ENCODE measurements around the gene ENO3. TPM values are rescaled to one million over a fixed set of nuclear protein-coding genes. Genes with fewer than 3 reads are reported as not detected.

ENO3 gene
- total and polyA plus RNA-seq, 10 of the 15 experiments (the other 5 are each of a cell fraction or from before 2014, with no cell fraction given): 6.8 to 28.4 (median 17.0) TPM

- ChIA-PET POLR2A (interaction anchor here (1.0 to 8.5 kb wide), 3 partner anchors 18 to 22 kb away, joined by 3 to 272 read pairs (median 13); partner anchors contain the start of genes CAMTA2, ENO3, PFN1 and RNF167), RAD21 (ENCODE audit: unreplicated experiment) (interaction anchor here (1.3 kb wide), 1 partner anchor 63 kb away, joined by 3 read pairs; no protein-coding TSS in a partner anchor), SMC1A (ENCODE audit: uncharacterized antibody, unreplicated experiment) (interaction anchor here (1.8 to 4.3 kb wide), 3 partner anchors 12 to 29 kb away, joined by 4 to 50 read pairs (median 38); partner anchors contain the start of genes PFN1, RNF167 and SLC25A11), CTCF (interaction anchor here (1.3 to 3.6 kb wide), 2 partner anchors 29 to 93 kb away, joined by 4 to 18 read pairs; partner anchors contain the start of genes RNF167 and SLC25A11)
- Histone ChIP-seq H3K27me3 (replicated peaks in 1 of 2; ENCODE audit: control insufficient read depth in 2 of 2, insufficient read depth in 2 of 2, low read length in 1 of 2) (no peaks in the 10 kb centered on the region), H3K4me1 (ENCODE audit: control insufficient read depth, insufficient read depth, low read length) (peaks cover 14% of the 10 kb centered on the region), H3K36me3 (ENCODE audit: control insufficient read depth in 2 of 2, insufficient read depth in 2 of 2, low read length in 1 of 2) (peaks cover 11 to 18% of the 10 kb centered on the region in 2 experiments; a peak in 3 of 4 replicates), H3K27ac (ENCODE audit: control insufficient read depth, insufficient read depth) (peak overlapping the region; percentile 100), H3K4me2 (ENCODE audit: control insufficient read depth, insufficient read depth) (peak overlapping the region; percentile 99), H3K9me3 (replicated peaks; ENCODE audit: control insufficient read depth, insufficient read depth, low read length) (no peaks in the 10 kb centered on the region), H3K4me3 (peak overlapping the region; percentile 89), H3K79me2 (ENCODE audit: control insufficient read depth, insufficient read depth, low read length) (peaks cover 29% of the 10 kb centered on the region), H2AFZ (ENCODE audit: control insufficient read depth, low read depth, low read length) (no peak overlapping the region), H4K20me1 (ENCODE audit: control insufficient read depth, insufficient read depth) (no peaks in the 10 kb centered on the region), H3K9ac (ENCODE audit: control insufficient read depth, insufficient read depth, low read length) (peak overlapping the region; percentile 98; the same call in 1 of the 2 replicates)
- 94% methylated on average over 15 of the region's 15 CpGs for WGBS (ENCODE audit: insufficient coverage, insufficient replicate concordance, low lambda C conversion rate, missing lambda C conversion rate)
- FAIRE-seq: peak; percentile 64
- BruUV-seq (replicated peaks): no TSS peak
- no peak for DNase-seq (ENCODE audit: low read depth, low spot score)
- in situ Hi-C loops (cut with MboI): no loop called here
- ATAC-seq: no peak
- intact Hi-C loops (cut with micrococcal nuclease; ENCODE audit: unreplicated experiment): loop anchor here (5.0 kb wide), 1 partner anchor 93 kb away; no protein-coding TSS in a partner anchor
- TF ChIP-seq SREBF2 (IDR thresholded peaks at IDR 0.05; ENCODE audit: low read length) (no peak), SMAD1 (IDR thresholded peaks at IDR 0.05; ENCODE audit: low read depth, partially characterized antibody) (no peak), KAT2A (conservative IDR thresholded peaks at IDR 0.05; ENCODE audit: control insufficient read depth, low read depth, low read length) (no peak), CHD2 (IDR thresholded peaks at IDR 0.05; ENCODE audit: borderline replicate concordance, low read depth, low read length) (no peak), WRNIP1 (IDR thresholded peaks at IDR 0.05; ENCODE audit: borderline replicate concordance, low read depth, low read length) (no peak), POU2F2 (IDR thresholded peaks at IDR 0.05; ENCODE audit: borderline replicate concordance, low read depth, low read length) (no peak), RB1 (IDR thresholded peaks at IDR 0.05; ENCODE audit: borderline replicate concordance) (no peak), ETV6 (conservative IDR thresholded peaks at IDR 0.05 in 1 of 2, IDR thresholded peaks at IDR 0.05 in 1 of 2; ENCODE audit: borderline replicate concordance in 1 of 2, low read depth in 1 of 2) (no peak), HDGF (IDR thresholded peaks at IDR 0.05) (no peak), PKNOX1 (IDR thresholded peaks at IDR 0.05) (no peak), NFIC (IDR thresholded peaks at IDR 0.05; ENCODE audit: low read depth, low read length) (no peak), MYB (IDR thresholded peaks at IDR 0.05; ENCODE audit: borderline replicate concordance, low read depth, low read length) (no peak), ZNF687 (IDR thresholded peaks at IDR 0.05) (no peak), IRF3 (IDR thresholded peaks at IDR 0.05) (no peak), USF1 (IDR thresholded peaks at IDR 0.05; ENCODE audit: borderline replicate concordance, extremely low read length, insufficient read depth, low read depth, low read length) (no peak)
Observed at GRCh38 chr17:4969047-4969550, 18.2 kb downstream of the ENO3 start.
